NCI-H1092 treated with DMSO at 0.1 percent for 48 hours (cell line): Measurements from ENCODE around the gene FBXO34.
"Not testable (repeated sequence)": the region's sequence is repeated elsewhere in the genome, so short reads cannot be mapped to it uniquely, and the experiment has no call there.

Experiments
- DNase-seq: peaks from one replicate; lab custom pipeline; 2025; lab: John Stamatoyannopoulos, UW

Gene FBXO34

GRCh38 chr14:55312379-55313030 lies 41.3 kb downstream of the FBXO34 start:
- DNase-seq, result not testable (repeated sequence)

GRCh38 chr14:55313480-55313879 lies 42.3 kb downstream of the FBXO34 start:
- DNase-seq, result no peak

GRCh38 chr14:55314449-55314848 lies 43.2 kb downstream of the FBXO34 start:
- no peak for DNase-seq

GRCh38 chr14:55316564-55316963 lies 45.3 kb downstream of the FBXO34 start:
- no peak for DNase-seq

GRCh38 chr14:55317542-55318306 lies 46.5 kb downstream of the FBXO34 start:
- no peak for DNase-seq

- DNase-seq, result no peak
These were observed 47.5 kb downstream of the FBXO34 start for GRCh38 chr14:55318694-55319093.

GRCh38 chr14:55323910-55324309 lies 52.7 kb downstream of the FBXO34 start:
- DNase-seq, result no peak

GRCh38 chr14:55324812-55325211 lies 53.6 kb downstream of the FBXO34 start:
- no peak for DNase-seq

GRCh38 chr14:55327179-55327578 lies 56.0 kb downstream of the FBXO34 start:
- no peak for DNase-seq

GRCh38 chr14:55328317-55328716 lies 57.1 kb downstream of the FBXO34 start:
- no peak for DNase-seq

- DNase-seq, result no peak
These were observed 58.9 kb downstream of the FBXO34 start for GRCh38 chr14:55329999-55330710.

- no peak for DNase-seq
These were observed 61.7 kb downstream of the FBXO34 start for GRCh38 chr14:55332654-55333570.

- DNase-seq, result no peak
These were observed 62.7 kb downstream of the FBXO34 start for GRCh38 chr14:55333711-55334485.

GRCh38 chr14:55336162-55336561 lies 64.9 kb downstream of the FBXO34 start:
- no peak for DNase-seq

GRCh38 chr14:55336691-55337090 lies 65.5 kb downstream of the FBXO34 start:
- DNase-seq, result no peak

- no peak for DNase-seq
These were observed 68.5 kb downstream of the FBXO34 start for GRCh38 chr14:55339770-55340169.

GRCh38 chr14:55340482-55340881 lies 69.3 kb downstream of the FBXO34 start:
- peak; percentile 37 for DNase-seq

- DNase-seq, result no peak
These were observed 70.6 kb downstream of the FBXO34 start for GRCh38 chr14:55341781-55342180.

- DNase-seq, result not testable (repeated sequence)
These were observed 73.5 kb downstream of the FBXO34 start for GRCh38 chr14:55344582-55345163.

- no peak for DNase-seq
These were observed 75.8 kb downstream of the FBXO34 start for GRCh38 chr14:55347040-55347439.

GRCh38 chr14:55347748-55348147 lies 76.5 kb downstream of the FBXO34 start:
- no peak for DNase-seq
